HG03025 (cell line): ENCODE data around the gene VPS26A.

Experiments
- ATAC-seq: cut with Tn5 transposase; IDR thresholded peaks from one replicate; pipeline ENCODE4 v1.9.1; 2021; ENCODE audit warnings: mild to moderate bottlenecking, moderate library complexity; ENCODE audit not compliant: unreplicated experiment, low FRiP score

VPS26A gene

DNA sequence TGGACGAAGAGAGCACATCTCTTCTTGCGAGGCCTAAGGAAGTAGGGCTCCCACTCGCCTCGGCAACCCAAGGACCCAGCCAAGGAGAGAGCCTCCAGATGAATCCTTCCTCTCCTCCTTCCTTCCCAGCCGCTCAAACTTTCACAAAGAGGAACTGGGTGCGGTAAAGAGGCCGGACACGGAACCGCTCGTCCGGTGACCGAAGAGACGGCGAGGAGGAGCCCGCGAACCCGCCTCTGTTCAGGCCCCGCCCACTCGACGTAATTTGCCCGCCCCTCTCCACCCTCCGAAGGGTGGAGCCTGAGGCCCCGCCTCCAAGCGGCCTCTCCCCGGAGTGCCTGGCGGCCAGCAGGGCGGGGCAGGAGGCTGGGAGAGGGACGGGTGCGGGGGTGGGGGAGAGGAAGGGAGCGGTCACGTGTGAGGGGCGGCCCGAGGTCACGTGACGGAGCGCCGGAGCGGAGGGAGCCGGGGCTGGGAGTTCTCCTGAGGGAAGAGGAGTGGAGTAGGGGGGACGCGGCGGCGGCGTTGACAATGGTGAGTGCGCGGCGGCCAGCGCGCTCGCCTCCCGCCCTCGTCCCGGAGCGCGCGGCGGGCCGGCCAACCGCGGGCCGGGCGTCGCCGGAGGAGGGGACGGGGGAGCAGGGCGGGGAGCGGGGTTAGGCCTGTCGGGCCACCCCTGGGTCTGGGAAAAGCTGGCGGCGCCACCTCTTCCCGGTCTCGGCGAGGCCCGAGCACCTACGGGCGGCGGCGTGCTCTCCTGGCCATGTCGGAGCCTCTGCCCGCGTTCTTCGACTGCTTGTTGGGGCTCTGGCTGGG, at the start of gene VPS26A:
Gene VPS26A (plus strand): TSS at position 432 of the 816 bp plus-strand sequence. CDS start 100 bp downstream, at position 532.
- ATAC-seq: peak; percentile 80

DNA sequence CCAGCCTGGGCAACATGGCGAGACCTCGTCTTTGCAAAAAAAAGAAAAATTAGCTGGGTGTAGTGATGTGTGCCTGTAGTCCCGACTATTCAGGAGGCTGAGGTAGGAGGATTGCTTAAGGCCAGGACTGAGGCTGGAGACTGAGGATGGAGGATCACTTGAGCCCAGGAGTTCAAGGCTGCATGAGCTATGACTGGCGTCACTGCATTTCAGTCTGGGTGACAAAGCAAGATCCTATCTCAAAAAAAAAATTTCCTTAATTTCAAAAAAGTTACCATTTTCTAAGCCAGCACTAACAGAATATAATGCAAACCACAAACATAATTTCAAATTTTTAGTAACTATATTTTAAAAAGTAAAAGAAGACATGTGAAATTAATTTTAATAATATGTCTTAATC, 49.4 kb upstream of the VPS26A start:
- ATAC-seq: no peak

DNA sequence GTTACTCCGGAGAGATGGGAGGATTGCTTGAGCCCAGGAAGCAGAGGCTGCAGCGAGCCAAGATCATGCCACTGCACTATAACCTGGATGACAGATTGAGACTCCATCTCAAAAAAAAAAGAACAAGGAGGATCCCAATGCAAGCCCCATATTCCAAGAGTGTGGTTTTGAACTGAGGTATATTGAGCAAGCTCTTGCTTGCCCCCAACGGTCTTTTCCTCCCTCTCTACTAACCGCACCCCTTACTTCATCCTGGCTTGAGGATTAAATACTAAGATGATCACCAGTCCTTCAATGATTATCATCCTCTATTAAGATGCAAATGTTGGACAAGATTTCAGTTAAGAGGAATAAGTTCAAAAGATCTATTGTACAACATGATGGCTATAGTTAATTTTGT, 48.5 kb upstream of the VPS26A start:
- ATAC-seq: no peak

DNA sequence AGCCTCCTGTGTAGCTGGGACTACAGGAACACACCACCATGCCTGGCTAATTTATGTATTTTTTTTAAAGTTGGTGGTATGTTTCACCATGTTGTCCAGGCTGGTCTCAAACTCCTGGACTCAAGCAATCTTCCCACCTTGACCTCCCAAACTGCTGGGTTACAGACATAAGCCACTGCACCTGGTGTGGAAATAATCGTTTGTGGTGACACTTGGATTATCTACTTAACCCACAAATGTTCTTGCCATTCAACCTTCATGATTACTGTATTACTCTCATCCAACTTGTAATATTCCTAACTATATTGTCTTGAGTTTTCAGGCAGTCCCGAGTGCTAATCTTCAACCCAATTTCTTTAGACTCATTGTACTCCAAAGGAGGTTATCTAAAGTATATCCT, 45.7 kb upstream of the VPS26A start:
- no peak for ATAC-seq

DNA sequence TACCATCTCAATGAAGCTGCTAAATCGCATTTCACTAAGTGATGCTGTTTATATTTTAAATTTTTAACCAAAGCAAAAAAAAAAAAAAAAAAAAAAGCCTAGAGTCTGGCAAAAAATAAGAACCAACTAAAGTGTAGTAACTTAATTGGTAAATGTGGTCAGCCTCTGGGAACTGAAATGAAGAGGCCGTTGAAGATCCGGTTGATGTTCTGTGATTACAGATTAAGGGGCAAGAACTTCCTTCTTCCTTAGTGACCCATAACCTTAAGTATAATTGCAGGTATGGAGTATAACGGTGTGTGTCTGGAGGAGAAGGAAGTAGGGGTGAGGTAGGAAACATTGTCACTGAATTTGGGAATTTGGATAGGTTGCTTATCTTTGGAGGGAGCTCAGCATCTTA, 43.8 kb upstream of the VPS26A start:
- ATAC-seq: no peak

DNA sequence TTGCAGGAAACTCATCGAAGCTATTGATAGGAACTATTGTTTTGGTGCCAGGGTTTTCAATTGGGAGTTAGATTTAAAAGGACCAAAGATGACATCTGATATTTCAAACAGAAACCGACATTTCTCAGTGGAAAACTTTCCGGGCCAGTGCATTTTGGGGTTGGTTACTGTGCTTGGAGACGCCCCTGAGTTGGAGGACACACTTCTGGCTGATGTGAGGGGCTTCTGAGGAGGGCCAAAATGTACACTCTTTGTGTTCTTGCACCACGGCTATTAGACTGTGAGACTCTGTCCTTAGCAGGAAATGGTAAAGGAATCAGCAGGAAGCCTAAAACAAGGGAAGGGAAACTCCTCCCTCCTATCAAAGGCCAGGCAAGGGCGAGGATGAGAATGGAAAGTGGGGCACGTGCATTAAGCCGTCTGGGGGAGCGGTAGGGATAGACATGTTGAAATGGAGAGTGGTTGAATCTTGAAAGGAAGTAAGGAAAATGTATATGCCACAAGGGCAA, 37.9 kb upstream of the VPS26A start:
- no peak for ATAC-seq

DNA sequence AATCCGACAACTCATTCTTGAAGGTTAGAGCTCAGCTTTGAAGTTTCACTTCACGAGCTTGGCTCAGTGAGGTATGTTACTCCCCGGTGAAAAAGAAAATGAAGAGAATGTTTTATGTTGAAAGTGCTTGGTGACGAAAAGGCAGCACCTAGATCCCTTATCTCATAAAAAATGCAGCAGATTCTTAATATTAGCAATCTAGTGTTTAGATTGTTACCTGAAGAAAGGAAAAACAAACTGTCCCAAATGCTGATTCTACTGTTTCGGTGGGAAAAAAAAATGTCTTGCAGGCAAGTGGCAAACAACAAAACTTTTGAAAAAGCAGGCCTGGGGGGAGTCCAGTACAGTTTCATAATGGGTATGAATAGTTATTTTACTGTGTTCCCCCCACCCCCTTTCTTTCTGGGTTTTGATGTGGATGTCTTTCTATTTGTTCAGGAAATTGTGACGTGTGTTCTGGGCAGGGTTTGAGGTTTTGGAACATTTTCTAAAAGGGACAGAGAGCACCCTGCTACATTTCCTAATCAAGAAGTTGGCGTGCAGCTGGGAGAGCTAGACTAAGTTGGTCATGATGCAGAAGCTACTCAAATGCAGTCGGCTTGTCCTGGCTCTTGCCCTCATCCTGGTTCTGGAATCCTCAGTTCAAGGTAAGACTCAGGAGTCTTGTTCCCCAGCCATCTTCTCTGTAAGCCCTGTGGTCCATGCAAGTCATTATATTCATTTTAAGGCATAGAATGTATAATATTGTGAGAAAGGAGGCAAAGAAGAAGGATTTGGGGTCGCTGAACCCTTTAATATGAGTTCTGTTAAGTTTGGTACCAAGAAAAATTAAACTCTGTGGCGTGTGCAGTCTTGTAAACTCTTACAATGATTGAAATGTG, 36.1 kb upstream of the VPS26A start, which contains the start of gene SRGN:
Gene SRGN (plus strand): TSS at position 514 of the 881 bp plus-strand sequence. CDS start 55 bp downstream, at position 569.
- peak; percentile 37 for ATAC-seq

DNA sequence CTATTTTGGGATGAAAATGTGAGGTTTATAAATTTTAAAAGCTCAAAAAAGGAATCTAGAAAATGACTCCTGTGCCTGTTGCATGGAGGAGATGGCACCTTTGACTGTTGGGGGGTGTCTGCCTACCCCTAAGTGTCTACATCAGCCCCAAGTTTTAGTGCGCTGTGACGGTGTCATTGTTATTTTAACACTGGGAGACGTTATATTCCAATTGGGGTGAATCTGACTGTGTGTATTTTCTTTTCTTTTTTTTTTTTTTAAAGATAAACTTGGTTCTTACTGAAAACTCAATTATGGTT, 35.6 kb upstream of the VPS26A start:
- no peak for ATAC-seq

DNA sequence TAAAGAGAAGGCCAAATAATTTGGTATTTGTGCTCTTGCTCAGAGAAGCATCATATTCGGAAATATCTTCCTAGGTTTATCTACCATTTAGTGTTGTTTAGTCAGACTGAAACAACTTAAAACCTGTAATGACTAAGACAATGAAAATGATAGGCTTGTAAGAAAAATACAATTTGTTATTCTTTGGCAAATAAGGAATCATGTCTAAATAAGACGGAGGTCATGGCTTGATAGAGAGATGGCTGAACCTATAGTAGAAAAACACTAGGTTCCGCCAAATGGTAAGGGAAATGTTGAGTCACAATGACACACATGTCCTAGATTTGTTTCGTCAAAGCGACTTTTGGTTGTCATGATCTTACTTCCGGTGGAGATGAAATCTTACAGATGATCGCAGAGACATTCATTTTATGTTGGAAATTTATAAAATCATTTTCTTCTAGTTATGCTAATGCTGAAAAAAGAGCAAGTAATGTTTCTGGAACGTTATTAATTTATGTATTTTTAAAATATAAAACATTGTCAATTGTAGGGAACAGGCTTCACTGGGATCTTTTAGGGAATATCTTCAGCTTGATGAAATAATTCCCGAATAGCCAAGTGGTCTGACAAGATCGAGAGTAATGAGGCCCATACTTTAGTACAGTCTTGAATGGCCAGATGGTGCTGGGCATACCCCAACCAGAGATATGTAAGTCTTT, 35.0 kb upstream of the VPS26A start:
- no peak for ATAC-seq

DNA sequence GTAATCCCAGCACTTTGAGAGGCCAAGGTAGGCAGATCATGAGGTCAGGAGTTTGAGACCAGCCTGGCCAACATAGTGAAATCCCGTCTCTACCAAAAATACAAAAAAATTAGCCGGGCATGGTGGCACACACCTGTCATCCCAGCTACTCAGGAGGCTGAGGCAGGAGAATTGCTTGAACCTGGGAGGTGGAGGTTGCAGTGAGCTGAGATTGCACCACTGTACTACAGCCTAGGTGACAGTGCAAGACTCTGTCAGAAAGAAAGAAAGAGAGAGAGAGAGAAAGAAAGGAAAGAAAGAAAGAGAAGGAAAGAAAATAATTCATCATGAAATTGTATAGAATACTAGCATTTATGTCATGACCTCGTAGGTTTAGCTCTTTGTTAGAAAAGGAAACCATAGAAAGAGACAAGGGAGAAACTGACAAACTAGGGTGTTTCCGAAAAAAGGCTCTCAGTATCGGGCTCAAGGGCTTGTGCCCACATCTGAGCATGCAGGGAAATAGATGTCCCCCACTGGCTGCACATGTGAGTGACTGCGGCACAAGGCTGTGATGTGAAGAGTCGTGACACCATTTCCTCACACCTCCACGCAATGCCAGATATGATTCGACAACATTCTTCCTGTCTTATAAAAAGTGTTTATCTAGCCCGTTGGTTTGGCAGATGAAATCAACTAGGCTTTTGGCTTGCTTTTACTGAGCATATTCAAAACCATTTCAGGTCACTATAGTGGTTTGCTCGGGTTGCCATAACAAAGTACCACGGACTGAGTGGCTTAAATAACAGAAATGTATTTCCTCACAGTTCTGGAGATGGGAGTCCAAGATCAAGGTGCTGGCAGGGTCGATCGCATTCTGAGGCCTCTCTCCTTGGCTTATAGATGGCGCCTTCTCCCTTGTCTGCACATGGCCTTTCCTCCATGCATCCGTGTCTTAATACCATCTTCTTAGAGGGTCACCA, 34.1 kb upstream of the VPS26A start:
- ATAC-seq: no peak

DNA sequence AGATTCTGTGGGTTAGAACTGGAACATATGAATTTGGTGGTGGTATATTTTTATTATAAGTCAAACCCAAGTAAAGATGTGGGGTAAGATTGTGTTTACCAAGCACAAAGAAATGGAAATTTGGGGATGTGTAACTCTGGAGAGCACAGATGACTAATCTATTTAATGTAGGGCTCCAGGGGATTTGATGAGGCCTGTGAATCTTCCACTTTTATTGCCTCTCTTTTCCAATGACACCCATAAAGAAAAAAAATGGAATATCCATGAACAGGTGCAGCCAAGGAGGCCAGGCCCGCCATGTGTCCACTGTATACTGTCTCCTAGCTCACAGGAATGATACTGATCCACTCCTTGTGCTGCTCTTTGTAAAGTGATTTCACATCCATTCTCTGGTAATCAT, 33.3 kb upstream of the VPS26A start:
- no peak for ATAC-seq

DNA sequence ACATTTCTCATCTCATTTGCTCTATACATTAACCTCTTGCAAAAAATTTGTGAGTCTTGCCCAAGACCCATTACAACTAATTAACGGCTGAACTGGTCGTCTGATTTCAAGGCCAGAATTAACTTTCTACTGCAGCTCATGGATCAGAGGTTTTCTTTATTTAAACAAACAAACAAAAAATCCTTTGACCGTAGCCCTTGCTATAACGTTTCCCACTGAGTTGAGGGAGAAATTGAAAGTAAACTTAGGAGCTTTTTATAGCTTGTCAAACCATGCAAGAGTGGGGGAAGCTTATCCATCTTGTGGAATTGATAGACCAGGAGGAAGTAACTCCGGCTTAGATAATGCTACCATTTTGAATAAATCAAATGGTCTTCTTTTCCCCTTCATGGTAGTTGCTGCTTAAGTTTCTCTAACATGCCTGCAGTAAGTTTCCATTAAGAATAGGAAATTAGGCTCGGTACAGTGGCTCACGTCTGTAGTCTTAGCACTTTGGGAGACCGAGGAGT, 32.8 kb upstream of the VPS26A start:
- ATAC-seq: no peak

DNA sequence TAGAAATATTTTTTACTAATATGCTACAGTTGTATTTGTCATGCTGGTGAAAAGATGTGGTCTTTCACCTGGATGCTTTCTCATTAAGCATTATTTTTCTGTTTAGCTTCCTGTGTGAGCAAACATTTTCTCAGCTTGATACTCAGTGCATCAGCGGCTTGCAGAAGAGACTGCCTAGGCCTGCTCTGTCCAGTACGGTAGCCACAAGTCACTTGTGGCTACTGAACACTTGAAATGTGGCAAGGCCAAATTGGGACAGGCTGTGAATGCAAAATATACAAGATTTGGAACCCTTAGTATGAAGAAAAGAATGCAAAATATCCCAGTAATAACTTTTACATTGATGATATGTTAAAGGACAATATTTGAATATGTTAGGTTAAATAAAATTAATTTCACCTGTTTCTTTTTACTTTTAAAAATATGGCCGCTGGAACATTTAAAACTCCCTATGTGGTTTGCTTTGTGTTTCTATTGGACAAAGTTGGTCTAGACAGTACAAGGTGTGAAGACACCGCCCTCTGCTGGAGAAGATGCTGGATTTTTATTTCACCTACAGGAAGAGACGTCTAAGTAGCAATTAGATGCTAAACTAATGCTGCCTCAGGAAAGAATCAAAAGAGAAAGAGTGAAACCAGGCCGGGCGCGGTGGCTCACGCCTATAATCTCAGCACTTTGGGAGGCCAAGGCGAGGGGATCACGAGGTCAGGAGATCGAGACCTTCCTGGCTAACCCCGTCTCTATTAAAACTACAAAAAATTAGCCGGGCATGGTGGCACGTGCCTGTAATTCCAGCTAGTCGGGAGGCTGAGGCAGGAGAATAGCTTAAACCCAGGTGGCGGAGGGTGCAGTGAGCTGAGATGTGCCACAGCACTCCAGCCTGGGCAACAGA, 30.8 kb upstream of the VPS26A start:
- no peak for ATAC-seq

DNA sequence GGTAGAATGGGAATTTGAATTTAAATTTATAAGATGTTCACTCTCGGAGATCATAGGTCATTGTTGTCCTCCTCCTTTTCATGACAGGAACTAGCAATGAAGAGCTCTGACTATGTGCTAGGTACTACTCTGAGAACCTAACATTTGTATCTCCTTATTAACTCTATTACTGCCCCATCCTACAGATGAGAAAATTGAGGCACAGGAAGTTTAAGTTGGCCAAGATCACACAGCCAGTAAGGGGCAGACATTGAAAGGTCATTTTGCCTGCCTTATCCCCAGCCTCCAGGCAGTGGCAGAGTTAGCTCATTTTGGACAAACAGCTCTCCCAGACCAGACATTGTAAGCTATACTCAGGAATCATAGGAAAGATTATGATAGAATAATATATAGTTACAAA, 30.0 kb upstream of the VPS26A start:
- ATAC-seq: no peak

DNA sequence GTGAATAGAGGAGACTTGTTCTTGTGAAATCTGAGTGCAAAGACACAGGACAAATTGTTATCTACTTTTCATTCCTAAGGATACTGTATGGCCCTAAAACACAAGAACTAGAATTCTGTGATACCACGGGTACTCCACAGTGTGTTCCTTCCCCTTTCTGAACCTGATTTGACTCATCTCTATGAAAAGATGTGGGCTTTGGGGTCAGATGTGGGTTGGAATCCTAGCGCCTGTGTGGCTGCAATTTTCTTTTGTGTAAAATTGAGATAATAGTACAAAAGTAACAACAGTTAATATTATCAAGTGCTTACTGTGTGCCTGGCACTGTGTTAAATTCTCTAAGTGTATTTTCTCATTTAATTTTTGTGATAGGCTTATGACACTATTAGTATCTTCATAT, 27.9 kb upstream of the VPS26A start:
- no peak for ATAC-seq

DNA sequence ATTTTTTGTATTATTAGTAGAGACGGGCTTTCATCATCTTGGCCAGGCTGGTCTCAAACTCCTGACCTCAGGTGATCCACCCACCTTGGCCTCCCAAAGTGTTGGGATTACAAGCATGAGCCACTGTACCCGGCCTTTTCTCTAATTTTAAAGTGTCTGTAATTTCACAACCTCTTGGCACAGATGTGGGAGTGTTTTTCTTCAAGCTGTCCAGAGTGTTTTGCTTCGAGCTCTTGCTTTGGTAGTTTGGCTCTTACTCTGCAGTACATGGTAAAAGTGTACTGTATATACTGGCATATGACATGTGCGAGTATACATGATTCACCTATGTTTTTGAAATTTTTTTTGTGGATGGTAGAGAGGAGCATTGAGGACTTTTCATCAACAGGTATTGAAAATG, 26.2 kb upstream of the VPS26A start:
- ATAC-seq: no peak

DNA sequence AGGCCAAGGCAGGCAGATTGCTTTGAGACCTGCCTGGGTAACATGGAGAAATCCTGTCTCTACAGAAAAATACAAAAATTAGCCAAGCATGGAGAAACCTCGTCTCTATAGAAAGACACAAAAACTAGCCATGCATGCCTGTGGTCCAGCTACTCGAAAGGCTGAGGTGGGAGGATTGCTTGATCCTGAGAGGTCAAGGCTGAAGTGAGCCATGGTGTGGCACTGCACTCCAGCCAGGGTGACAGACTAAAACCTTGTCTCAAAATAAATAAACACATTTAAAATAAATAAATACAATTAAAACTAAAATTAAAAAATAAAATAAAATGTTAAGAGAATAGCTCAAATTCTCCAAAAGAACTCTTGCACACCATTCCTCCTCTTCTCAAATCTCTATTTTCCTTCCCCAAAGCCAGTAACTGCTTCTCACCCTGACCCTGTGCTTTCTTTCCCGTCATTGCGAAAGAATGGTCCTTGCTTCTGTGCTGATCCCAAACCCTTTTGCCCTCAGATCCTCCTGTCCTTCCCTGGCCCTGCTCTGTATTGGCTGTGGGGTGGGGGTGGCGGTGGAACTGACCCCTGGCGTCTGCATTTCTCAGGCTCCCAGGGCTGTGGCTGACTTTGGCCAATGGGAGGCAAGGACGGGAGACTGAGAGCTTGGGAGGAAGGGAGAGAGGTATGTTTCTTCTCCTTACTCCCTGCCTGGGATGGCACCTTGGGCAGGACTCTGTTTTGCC, 23.7 kb upstream of the VPS26A start:
- no peak for ATAC-seq
